Left kidney (tissue), 2 donors: ENCODE measurements around the gene PRRG2. TPM values are rescaled to one million over a fixed set of nuclear protein-coding genes. Genes with fewer than 3 reads are reported as not detected.
A peak's percentile ranks its signal among the peaks of the same experiment; 100 is the strongest.

Experiments
- DNase-seq: peaks from one replicate; pipeline ENCODE4 v3.0.0-alpha.2; 2013
- polyA plus RNA-seq: library from polyadenylated mRNA; unstranded; fragments of 120-200 nt; gene quantifications from one replicate; pipeline ENCODE4 v1.2.1, GENCODE V29; 2013; ENCODE audit not compliant: insufficient read length

PRRG2 gene
- polyA plus RNA-seq, 1 donor, result 7.3 TPM

DNA sequence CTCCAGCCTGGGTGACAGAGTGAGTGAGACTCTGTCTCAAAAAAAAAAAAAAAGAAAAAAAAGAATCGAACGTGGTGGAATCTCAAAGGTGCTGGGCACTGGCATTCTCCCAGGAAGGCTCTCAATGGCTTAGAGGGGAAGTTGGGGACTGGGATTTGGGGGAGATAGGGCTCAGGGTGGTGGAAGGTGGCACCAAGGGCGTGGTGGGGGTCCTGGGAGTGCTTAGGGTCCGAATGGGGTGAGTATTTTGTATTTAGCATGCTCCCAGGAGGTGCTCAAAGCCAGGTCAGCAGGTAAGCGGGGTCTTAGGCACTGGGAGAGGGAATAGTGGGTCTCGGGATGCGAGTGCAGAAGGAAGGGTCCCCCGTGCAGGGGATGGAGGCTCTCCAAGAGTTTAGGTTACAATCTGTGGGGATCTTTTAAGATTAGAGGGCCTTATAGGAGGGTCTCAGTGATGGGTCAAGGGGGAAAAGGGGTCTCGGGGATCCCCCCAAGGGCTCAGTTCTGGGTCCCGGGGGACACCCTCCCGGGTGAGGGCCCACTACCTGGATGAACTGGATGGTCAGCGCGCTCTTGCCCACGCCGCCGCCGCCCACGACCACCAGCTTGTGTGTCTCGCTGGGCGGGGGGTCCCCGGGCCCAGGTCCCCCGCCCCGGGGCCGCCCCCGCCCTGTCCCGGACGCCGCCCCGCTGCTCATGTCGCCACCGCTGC is 58.4 kb downstream of the PRRG2 start:
- no peak for DNase-seq

DNA sequence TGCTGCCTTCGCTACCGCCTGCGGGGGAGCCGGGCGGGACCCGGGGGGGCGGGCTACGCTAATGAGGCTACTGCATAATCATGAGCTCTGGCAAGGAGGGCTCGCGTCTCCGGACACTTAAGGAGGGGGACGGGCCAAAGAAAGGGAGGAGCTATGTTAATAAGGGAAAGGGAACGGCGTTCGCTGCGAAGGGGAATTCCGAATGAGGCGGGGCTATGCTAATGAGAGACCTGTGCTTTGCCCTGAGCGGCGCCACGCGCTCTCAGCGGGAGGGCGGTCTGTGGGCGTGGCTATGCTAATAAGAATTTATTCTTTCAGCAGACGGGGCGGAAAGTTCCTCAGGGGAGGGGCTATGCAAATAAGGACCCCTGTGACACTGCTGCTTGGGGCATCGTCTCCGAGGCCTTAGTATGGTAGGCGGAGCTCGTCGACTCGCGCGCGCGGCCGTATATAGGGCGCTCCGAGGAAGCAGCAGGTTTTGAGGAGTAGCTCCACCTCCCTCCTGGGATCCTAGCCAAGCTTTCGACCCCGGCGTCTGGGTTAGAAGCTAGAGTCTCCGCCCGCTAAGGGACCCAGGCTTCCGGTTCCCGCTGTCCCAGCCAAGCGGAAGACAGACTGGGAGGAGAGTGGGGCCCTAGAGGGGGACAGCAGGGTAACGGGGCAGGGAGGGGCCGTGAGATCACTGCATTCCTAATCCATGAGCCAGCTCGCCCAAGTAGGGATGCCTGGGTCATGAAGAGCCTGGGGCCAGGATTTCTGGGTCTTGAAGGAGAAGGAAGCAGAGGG is 59.2 kb downstream of the PRRG2 start, which contains the start of gene RRAS:
Gene RRAS (minus strand): TSS at position 31 of the 786 bp plus-strand sequence. CDS start 45 bp downstream, outside the sequence.
- DNase-seq, result peak; percentile 100

Other genes with a start within 250 kb of the PRRG2 start
- gene CD37, start 245.9 kb upstream of the PRRG2 start, polyA plus RNA-seq, result 53.3 TPM
- gene TEAD2, start 218.9 kb upstream of the PRRG2 start, polyA plus RNA-seq, result 92.8 TPM
- gene DKKL1, start 217.4 kb upstream of the PRRG2 start, polyA plus RNA-seq, result 5.0 TPM
- 0.17 TPM for gene KASH5, start 193.1 kb upstream of the PRRG2 start, polyA plus RNA-seq
- not detected for gene PTH2, start 157.9 kb upstream of the PRRG2 start, polyA plus RNA-seq
- gene GFY, start 155.9 kb upstream of the PRRG2 start, polyA plus RNA-seq, result not detected
- gene SLC17A7, start 139.8 kb upstream of the PRRG2 start, polyA plus RNA-seq, result 0.43 TPM
- gene PIH1D1, start 129.5 kb upstream of the PRRG2 start, polyA plus RNA-seq, result 91.6 TPM
- 16.6 TPM for gene ALDH16A1, start 128.1 kb upstream of the PRRG2 start, polyA plus RNA-seq
- gene FLT3LG, start 107.1 kb upstream of the PRRG2 start, polyA plus RNA-seq, result 3.3 TPM
- 2,088 TPM for gene RPL13A, start 93.7 kb upstream of the PRRG2 start, polyA plus RNA-seq
- gene RPS11, start 84.9 kb upstream of the PRRG2 start, polyA plus RNA-seq, result 2,367 TPM
- 222 TPM for gene FCGRT, start 68.7 kb upstream of the PRRG2 start, polyA plus RNA-seq
- gene RCN3, start 53.3 kb upstream of the PRRG2 start, polyA plus RNA-seq, result 14.6 TPM
- 61.9 TPM for gene NOSIP, start 760 bp upstream of the PRRG2 start, polyA plus RNA-seq
- gene PRR12, start 9.9 kb downstream of the PRRG2 start, polyA plus RNA-seq, result 20.7 TPM
- 16.2 TPM for gene RRAS, start 58.8 kb downstream of the PRRG2 start, polyA plus RNA-seq
- gene SCAF1, start 60.9 kb downstream of the PRRG2 start, polyA plus RNA-seq, result 28.7 TPM
- 53.2 TPM for gene IRF3, start 84.5 kb downstream of the PRRG2 start, polyA plus RNA-seq
- gene BCL2L12, start 84.6 kb downstream of the PRRG2 start, polyA plus RNA-seq, result 20.7 TPM
- 202 TPM for gene PRMT1, start 96.0 kb downstream of the PRRG2 start, polyA plus RNA-seq
- gene ADM5, start 108.3 kb downstream of the PRRG2 start, polyA plus RNA-seq, result 1.3 TPM
- gene CPT1C, start 109.8 kb downstream of the PRRG2 start, polyA plus RNA-seq, result 11.5 TPM
- gene TSKS, start 182.0 kb downstream of the PRRG2 start, polyA plus RNA-seq, result 0.08 TPM
- 52.9 TPM for gene AP2A1, start 185.7 kb downstream of the PRRG2 start, polyA plus RNA-seq
- 33.9 TPM for gene FUZ, start 232.0 kb downstream of the PRRG2 start, polyA plus RNA-seq
- 71.9 TPM for gene MED25, start 237.0 kb downstream of the PRRG2 start, polyA plus RNA-seq